GM08714 (cell line): ENCODE data around the gene CPOX.
A peak's percentile ranks its signal among the peaks of the same experiment; 100 is the strongest.
"Not testable (repeated sequence)": the region's sequence is repeated elsewhere in the genome, so short reads cannot be mapped to it uniquely, and the experiment has no call there.

Experiments used
- H3K4me3 ChIP-seq: fragments of 200-500 bp; sonication (Bioruptor generic); 2 replicates; pipeline ENCODE4 v1.5.1; 2014; ENCODE audit warnings: mild to moderate bottlenecking, low read length, inconsistent platforms
- ZNF274 ChIP-seq: IDR thresholded peaks from 2 replicates; pipeline ENCODE4 v1.6.1; 2012; ENCODE audit warnings: mild to moderate bottlenecking, low read depth, low read length

Gene CPOX

GRCh38 chr3:98593046-98593936 lies at the start of gene CPOX:
CPOX (minus strand) TSS chr3:98593611; CDS start chr3:98593504, 107 bp downstream.
- peak within 1 kb of the TSS; percentile 85 for H3K4me3 ChIP-seq
- no peak for TF ChIP-seq ZNF274

GRCh38 chr3:98642769-98643168 lies 49.4 kb upstream of the CPOX start:
- not testable (repeated sequence) for H3K4me3 ChIP-seq

GRCh38 chr3:98641756-98642155 lies 48.3 kb upstream of the CPOX start:
- H3K4me3 ChIP-seq, result not testable (repeated sequence)

GRCh38 chr3:98638515-98638914 lies 45.1 kb upstream of the CPOX start:
- not testable (repeated sequence) for H3K4me3 ChIP-seq

- TF ChIP-seq ZNF274, result no peak
- H3K4me3 ChIP-seq, result no peak overlapping the region
Measured at GRCh38 chr3:98630416-98630815, 37.0 kb upstream of the CPOX start.

GRCh38 chr3:98628317-98628716 lies 34.9 kb upstream of the CPOX start:
- H3K4me3 ChIP-seq, result no peak overlapping the region
- TF ChIP-seq ZNF274, result no peak

GRCh38 chr3:98626151-98626550 lies 32.7 kb upstream of the CPOX start:
- no peak overlapping the region for H3K4me3 ChIP-seq
- TF ChIP-seq ZNF274, result no peak

- no peak overlapping the region for H3K4me3 ChIP-seq
- no peak for TF ChIP-seq ZNF274
Measured at GRCh38 chr3:98623572-98624280, 30.3 kb upstream of the CPOX start.

GRCh38 chr3:98617841-98618240 lies 24.4 kb upstream of the CPOX start:
- H3K4me3 ChIP-seq, result no peak overlapping the region
- TF ChIP-seq ZNF274, result no peak

GRCh38 chr3:98613616-98614015 lies 20.2 kb upstream of the CPOX start:
- no peak overlapping the region for H3K4me3 ChIP-seq
- TF ChIP-seq ZNF274, result no peak

GRCh38 chr3:98612996-98613517 lies 19.6 kb upstream of the CPOX start:
- no peak for TF ChIP-seq ZNF274
- no peak overlapping the region for H3K4me3 ChIP-seq

- TF ChIP-seq ZNF274, result no peak
- H3K4me3 ChIP-seq, result no peak overlapping the region
Measured at GRCh38 chr3:98612587-98612986, 19.2 kb upstream of the CPOX start.

GRCh38 chr3:98608029-98608428 lies 14.6 kb upstream of the CPOX start:
- no peak for TF ChIP-seq ZNF274
- H3K4me3 ChIP-seq, result no peak overlapping the region

- no peak for TF ChIP-seq ZNF274
Measured at GRCh38 chr3:98603580-98603979, 10.2 kb upstream of the CPOX start.

GRCh38 chr3:98602078-98602678 lies 8.8 kb upstream of the CPOX start:
- no peak overlapping the region for H3K4me3 ChIP-seq
- TF ChIP-seq ZNF274, result no peak

More at GRCh38 chr3:98603580-98603979, 10.2 kb upstream of the CPOX start:
- no peak overlapping the region for H3K4me3 ChIP-seq

- no peak overlapping the region for H3K4me3 ChIP-seq
- TF ChIP-seq ZNF274, result no peak
Measured at GRCh38 chr3:98601180-98601579, 7.8 kb upstream of the CPOX start.
